Activated CD4-positive, CD25-positive, alpha-beta regulatory T cell treated with anti-CD3 and anti-CD28 coated beads, Interleukin-2, amount 50 U/mL, for 72 hours (primary cell): Measurements from ENCODE around the gene RBBP5.
"Not testable (repeated sequence)": the region's sequence is repeated elsewhere in the genome, so short reads cannot be mapped to it uniquely, and the experiment has no call there.

ENCODE experiments used
- DNase-seq: peaks from one replicate; pipeline ENCODE4 v3.0.0; 2021

RBBP5 gene, protein sequence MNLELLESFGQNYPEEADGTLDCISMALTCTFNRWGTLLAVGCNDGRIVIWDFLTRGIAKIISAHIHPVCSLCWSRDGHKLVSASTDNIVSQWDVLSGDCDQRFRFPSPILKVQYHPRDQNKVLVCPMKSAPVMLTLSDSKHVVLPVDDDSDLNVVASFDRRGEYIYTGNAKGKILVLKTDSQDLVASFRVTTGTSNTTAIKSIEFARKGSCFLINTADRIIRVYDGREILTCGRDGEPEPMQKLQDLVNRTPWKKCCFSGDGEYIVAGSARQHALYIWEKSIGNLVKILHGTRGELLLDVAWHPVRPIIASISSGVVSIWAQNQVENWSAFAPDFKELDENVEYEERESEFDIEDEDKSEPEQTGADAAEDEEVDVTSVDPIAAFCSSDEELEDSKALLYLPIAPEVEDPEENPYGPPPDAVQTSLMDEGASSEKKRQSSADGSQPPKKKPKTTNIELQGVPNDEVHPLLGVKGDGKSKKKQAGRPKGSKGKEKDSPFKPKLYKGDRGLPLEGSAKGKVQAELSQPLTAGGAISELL

DNA sequence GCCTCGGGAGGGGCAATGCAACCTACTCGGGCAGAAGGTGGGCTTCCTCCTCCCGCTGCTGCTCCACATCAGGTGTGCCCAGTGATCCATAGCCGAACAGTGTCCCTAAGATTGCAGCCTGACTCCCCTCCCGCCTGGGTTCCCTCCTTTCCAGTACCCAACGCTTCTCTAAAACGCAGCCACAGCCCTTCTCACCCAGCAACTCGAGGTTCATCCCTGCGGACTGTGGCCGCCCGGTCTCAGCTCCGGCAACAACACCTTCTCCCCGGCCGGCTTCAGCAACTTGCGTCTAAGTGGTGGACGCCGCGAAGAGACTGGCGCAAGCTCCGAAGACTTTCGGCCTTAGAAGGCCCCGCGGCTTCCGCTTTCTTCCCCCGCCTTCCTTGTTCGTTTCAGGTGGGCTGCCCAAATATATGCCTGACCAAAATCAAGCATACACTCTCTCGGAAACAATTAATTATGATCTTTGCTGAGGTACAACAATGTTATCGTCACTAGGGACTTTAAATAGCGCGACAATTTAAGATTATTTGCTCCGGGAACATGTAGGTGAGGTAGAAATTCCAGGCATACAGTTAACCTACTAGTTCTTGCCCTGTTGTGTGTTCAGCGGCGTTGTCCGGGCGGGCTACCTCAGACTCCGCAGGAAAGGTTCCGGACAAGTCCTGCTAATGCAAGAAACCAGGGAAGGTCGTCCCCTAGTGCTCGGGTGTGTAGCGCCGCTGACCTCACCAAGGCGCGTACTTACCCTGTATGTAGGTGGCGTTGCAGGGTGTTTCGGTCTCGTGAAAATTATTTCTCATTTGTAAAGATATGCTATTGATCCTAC lies at the start of gene RBBP5:
TSS of gene RBBP5 (minus strand) at position 319 of the 829 bp plus-strand sequence. CDS start at position 214, 105 bp downstream.
- peak; percentile 86 for DNase-seq

DNA sequence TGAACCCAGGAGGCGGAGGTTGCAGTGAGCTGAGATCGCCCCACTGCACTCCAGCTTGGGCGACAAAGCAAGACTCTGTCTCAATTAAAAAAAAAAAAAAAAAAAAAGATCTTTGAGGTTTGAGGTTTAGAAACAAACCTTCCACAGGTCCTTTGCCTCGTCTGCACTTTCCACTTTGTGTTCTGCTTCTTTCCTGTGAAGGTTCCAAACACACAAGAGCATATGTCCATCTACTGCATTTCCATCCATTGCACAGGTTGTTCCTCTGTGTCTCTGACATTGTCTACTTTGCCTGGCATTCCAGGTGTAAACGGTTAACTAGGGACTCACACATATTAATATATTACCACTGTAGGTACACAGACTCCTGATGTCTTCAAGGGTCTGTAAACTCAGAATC lies 49.6 kb upstream of the RBBP5 start:
- no peak for DNase-seq

DNA sequence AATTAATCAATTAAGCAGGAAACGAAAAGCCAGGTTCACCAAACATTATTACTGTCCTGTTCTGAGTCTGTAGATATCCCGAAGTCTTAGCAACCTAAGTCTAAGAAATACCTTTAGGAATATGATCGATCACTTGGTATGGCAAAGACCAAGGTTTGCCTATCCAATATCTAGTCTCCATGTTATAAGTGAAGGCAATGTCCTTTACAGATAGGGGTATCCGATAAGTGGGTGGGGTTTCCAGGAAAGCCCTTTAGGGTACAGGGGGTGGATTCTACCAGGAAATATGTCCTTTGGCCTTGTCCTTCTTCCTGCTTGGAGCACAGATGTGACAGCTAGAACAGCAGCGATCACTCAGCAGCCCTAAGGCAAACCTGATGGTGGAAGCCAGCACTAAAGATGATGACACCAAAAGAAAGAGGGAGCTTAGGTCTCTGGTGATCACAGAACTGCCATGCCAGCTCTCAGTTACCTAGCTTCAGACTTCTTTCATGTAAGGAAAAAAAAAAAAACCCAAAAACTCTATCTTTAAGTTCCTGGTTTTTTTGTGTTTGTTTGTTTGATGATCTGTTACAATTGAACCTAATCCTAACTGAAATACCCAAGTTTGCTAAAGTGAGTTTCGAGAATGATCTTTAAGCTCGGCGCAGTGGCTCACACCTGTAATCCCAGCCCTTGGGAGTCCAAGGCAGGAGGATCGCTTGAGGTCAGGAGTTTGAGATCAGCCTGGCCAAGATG lies 48.9 kb upstream of the RBBP5 start:
- no peak for DNase-seq

DNA sequence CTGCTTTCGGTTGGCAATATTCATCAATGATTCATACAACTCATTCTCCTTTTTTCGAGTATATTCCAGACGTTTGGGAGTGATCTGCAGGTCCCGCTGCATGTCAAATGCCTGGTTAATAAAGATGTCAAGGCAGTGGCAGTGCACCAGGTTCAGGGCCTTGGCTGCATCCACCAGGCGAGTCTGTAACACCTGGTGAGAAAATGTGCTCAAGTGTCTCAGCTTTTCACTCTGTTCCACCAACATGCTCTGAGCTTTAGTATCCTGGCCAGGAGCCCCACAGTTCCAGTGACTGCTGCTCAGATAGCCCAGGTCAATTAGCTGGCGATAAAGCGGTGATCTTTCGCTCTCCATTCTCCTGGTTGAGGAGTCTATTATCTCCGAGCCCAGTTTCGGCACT lies 47.5 kb upstream of the RBBP5 start:
- DNase-seq = no peak

DNA sequence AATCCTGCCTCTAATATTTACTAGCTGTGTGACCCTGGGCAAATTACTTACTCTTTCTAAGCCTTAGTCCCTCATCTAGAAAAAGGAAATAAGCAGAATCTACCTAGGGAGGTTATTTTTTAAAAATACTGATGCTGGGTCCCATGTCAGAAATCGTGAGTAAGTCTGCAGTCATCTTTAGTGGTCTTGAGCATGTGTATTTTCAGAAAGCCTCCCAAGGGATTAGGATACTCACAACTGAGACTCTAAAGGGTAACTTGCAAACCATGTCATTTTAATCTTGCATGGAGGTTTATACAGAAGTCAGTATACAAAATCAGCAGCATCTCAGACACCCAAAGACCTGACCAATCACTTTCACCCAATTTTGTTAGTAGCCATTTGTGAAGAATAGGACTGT lies 46.5 kb upstream of the RBBP5 start:
- DNase-seq = no peak

DNA sequence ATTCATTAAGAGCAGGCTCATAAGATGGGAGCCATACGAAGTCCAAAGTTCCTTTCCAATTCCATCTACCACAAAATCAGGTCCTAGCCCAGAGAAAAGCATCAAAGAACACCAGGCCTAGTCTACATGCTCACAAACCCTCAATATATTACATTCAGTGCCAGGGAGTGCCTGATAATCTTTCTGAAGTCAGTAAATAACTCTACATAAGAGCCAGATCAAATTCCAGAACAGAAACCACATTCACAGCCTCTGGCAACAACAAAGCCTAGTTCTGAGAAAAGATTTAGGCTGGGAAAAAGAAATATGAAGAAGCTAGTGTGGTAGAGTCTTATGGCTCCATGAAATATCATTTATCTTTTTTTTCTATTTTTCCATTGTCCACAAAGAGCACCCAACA lies 40.5 kb upstream of the RBBP5 start:
- DNase-seq = no peak

DNA sequence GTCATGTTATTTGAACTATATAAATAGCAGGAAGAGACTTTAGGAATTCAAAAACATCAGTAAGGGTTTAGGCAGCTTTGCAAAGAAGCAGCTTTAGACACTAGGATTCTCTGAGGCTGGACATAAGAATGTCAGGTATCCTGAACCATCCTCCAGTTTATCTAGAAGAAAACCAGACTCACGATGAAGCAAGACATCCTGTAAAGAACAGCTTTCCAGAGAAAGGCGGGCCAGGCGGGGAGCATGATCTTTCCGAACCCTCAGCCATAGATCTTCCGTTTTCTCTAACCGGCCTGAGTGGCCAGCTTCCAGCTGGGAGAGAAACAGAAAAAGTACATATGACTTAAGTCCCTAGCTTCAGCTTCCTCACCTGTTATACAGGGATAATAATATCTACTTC lies 39.3 kb upstream of the RBBP5 start:
- DNase-seq = no peak

DNA sequence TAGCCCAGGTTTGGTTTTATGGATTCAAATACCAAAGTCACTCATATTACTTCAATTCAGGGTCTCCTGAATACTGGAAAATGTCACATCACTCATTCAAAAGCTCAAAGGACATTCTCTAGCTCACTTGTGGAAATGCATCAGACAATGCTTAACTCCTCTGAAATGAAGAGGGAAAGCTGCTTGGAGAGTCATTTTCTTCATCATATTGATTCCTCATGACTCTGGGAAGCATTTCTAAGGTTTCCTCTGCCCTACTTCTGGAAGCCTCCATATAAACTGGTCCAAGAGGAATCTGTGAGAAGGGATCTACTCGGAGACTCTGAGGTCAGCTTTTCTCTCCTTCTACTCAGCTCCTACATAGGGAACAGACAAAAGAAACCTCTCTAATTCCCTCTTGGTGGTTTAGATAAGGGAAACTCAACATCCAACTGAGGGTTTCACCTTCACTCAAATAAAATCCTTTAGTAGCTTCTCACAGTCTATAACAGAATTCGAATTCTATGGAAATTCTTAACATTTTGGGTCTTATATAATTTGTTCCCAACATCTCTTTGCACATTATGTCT lies 36.4 kb upstream of the RBBP5 start:
- no peak for DNase-seq

DNA sequence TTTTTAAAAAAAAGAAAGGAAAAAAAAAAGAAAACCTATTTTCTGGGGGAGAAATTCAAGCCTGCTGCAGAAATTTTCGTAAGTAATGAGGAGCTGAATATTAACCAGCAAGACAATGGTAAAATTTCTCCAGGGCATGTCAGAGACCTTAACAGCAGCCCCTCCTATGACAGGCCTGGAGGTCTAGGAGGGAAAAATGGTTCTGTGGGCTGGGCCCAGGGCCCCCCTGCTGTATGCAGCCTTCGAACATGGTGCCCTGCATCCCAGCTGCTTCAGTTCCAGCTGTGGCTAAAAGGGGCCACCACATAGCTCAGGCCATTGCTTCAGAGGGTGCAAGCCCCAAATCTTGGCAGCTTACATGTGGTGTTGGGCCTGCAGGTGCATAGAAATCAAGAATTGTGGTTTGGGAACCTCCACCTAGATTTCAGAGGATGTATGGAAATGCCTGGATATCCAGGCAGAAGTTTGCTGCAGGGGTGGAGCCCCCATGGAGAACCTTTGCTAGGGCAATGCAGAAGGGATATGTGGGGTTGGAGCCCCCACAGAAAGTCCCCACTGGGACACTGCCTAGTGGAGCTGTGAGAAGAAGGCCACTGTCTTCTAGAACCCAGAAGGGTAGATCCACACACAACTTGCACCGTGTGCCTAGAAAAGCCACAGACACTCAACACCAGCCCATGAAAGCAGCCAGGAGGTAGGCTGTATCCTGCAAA lies 34.0 kb upstream of the RBBP5 start:
- DNase-seq = not testable (repeated sequence)

DNA sequence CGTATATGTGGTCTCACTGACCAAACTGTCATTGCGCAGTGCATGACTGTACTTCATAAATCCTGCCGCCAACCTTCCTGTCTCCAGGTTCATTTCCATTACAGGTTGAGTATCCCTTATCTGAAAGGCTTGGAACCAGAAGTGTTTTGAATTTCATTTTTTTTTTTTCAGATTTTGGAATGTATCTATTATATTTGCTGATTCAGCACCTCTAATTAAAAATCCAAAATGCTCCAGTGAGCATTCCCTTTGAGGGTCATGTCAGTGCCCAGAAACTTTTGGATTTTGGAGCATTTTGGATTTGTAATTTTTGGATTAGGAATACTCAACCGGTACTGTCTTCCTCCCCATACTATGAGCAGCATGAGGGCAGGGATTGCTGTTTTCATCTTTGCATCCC lies 30.7 kb upstream of the RBBP5 start:
- DNase-seq = no peak

DNA sequence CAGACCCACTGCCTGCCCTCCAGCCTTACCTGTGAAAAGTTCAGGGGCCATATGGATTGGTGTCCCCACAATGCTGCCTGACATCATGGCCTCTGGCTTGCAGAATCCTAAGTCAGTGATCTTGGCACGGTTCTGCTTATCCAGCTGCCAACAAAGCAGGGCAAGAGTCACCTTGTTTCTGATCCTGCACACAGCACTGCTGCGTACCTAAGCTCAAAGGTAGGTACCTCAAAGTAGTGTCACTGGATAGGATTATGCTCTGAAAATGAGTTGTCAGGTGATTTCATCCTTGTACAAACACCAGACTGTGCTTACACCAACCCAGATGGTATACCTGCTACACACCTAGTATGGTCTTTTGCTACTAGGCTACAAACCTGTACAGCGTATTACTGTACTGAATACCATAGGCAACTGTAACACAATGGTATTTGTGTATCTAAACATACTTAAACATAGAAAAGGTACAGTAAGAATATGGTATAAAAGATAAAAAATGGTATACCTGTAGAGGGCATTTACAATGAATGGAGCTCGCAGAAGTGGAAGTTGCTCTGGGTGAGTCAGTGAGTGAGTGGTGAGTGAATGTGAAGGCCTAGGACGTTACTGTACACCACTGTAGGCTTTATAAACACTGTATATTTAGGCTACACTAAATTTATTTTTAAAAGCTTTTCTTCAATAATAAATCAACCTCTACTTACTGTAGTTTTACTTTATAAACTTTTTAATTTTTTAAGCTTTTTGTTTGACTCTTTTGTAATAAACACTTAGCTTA lies 29.1 kb upstream of the RBBP5 start:
- no peak for DNase-seq

DNA sequence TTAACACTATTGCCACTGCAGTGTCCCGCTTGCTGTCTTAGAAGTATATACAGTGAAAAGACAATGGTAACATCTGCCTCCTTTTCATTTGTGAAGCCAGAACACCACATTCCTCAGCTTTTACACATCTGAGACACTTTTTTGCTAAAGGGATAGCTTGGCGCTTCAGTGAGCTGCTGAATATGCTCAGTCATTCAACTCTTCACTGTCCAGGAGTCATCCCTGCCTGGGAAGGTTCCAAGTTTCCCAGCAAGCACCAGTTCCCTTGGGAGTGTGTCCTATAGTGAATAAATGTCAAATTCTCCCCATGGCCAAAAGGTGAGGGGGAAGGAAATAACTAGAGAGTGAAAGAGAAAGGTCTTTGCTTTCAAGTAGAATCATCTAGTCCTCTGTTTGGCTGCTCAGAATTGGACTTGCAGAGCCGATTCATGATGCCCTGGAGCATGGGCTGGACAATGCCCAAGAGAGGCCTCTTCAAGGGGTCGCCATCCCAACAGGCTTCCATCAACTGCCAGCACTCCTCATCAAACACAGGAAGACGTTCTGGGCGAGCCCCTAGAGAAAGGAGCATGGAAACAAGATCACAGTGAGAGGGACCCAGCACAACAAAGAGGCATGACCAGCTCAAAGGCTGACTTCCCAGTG lies 25.5 kb upstream of the RBBP5 start:
- DNase-seq = no peak

DNA sequence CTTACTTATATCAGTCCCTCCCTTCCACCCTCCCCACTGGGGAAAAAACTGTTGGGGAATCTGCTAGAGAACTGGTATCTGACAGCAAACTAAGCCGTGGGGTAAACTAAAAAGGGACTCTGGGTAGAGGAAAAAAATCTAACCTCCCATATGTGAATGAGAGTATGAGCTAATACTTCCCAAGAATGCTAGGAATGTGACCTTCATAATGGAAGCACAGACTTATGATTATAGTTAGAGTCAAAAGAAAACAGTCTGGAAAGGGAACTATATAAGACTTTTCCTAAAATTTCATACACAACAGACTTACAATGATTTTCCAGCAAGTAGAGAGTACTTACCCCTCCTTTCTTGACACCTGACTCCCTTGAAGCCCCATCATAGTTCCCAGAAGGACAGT lies 23.0 kb upstream of the RBBP5 start:
- DNase-seq = no peak

DNA sequence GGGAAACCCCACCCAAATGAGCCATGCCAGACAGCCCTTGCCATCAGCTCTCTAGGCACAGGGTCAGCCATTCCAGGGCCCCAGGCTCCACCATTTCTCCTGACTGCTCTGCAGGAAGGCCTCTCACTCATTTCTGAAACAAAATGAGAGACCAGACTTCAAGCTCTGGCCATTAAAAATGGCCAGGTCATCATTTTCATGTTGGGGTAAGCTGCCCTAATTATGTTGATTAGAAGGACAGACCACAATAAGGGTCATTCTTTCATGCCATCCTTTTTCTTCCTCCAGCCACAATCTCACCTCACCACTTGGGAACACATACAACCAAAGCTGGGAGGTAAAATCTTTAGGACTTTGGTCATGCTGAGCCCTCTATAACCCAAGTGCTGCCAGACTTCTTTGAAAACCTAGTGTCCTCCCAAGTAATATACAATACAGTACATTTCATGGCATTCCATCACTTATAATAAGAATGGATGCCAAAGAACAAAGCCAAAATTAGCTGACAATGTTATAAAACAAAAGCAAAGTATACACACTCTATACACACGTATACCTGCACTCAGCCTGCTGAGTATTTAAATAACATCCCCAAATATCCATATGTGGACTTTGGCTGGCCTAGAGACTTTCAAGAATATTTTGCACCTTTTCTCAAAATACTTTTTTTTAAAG lies 22.4 kb upstream of the RBBP5 start:
- DNase-seq = no peak

DNA sequence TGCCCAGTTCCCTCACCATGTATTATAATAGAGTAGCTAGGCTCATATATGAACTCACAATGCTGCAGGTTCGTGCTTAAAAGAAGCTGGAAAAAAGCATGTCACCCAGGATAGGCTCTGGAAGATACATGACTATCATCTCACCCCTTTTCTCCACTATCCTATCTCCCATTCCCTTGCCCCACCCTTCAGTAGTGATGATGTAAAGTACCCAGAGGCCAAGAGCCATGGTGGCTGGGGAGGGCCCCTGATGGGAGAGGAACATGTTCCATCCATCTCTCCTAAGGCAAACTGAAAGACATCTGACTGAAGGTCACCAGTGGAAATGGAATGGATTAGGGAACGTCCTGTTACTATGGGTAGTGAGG lies 20.3 kb upstream of the RBBP5 start:
- no peak for DNase-seq

DNA sequence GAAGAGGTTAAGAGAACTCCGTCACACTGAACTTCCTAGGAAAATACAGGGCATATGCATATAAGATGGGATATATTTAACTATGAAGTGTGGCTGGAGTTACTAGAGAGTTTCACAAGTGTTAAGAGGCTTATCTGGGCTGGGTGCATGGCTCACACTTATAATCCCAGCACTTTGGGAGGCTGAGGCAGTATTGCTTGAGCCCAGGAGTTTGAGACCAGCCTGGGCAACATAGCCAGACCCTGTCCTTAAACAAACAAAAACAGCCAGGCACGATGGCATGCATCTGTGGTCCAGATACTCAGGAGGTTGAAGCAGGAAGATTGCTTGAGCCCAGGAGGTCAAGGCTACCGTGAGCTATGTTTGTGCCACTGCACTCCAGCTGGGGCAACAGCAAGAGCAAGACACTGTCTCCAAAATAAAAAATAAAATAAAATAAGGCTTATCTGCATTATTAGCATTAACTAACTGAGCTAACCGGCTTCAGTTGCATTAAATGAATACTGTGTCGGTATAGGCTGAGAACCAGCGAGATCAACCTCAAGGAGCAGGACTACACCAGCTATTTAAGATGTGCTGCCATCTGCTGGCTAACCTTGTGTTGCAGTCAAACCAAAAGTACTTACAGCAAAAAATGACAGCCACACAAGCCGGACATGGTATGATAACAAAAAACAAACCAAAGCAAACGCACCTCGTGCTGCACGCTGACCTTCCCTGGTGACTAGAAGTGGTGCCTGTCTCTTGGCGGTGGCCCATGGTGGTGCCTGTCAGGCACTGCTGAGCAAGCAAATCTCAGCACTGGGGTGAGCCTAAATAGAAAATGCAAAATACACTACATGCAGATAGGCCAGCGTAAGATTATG lies 19.7 kb upstream of the RBBP5 start:
- DNase-seq = peak; percentile 71

DNA sequence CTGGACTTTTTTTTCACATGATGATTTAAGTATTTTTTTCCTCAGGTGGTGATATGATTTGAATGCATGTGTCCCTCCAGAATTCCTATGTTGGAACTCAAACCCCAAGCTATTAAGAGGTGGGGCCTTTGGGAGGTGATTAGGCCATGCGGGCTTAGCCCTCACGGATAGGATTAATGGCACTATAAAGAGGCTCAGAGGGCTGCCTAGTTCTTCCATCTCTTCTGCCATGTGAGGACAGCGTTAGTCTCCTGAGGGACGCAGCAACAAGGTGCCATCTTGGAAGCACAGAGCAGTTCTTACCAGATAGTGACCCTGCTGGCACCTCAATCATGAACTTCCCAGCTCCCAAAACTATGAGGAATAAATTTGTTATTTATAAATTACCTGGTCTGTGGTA lies 18.3 kb upstream of the RBBP5 start:
- DNase-seq = no peak

DNA sequence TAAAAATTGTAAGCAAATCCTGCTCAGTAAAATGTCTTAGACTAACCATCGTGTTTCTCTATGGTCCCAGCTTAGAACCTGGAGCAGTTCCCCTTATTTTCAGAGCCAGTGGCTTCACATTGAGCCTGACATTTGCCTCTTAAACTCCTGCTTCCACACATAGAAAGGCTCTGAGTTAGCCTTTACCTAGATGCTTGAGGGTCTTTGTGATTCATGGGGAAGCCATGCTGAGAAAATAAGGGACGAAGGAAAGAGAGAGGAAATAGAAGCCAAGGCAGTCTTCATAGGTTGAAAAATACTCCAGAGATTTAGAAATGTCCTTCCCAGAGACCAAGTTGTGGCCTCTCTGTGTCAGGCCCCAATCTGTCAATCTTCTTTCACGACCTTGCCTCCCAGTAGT lies 16.1 kb upstream of the RBBP5 start:
- no peak for DNase-seq

DNA sequence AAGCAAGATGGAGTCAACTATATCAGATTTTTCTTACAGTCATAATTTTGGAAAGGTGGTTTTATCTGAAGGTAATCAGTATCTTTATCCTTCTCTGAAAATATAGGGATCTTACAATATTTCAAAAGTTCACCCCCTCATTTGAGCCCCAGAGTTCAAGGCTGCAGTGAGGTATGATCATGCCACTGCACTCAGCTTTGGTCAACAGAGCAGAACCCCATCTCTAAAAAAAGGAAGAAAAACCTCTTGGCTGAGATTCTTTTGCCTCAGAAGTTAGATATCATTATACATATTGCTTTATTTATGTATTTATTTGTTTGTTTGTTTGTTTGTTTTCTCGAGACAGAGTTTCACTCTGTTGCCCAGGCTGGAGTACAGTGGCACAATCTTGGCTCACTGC lies 11.5 kb upstream of the RBBP5 start:
- no peak for DNase-seq
